Hematopoietic multipotent progenitor cell treated with erythropoietin and hydrocortisone succinate and interleukin-3 and kit ligand, for 15 days (in vitro differentiated cells): ENCODE data around the gene AGFG1.

Experiments used
- DNase-seq: peaks from one replicate; pipeline ENCODE4 v3.0.0-alpha.2; 2015; ENCODE audit warnings: low spot score

AGFG1 gene

GRCh38 chr2:227462462-227462951, 9.4 kb upstream of the AGFG1 start:
- DNase-seq = no peak

GRCh38 chr2:227462972-227463931, 8.7 kb upstream of the AGFG1 start:
- no peak for DNase-seq

- no peak for DNase-seq
Measured at GRCh38 chr2:227464361-227464760, 7.6 kb upstream of the AGFG1 start.

GRCh38 chr2:227464851-227465250, 7.1 kb upstream of the AGFG1 start:
- no peak for DNase-seq

GRCh38 chr2:227466887-227467600, 4.9 kb upstream of the AGFG1 start:
- DNase-seq = no peak

- no peak for DNase-seq
Measured at GRCh38 chr2:227471412-227471811, 544 bp upstream of the AGFG1 start.

GRCh38 chr2:227472265-227473121, 537 bp downstream of the AGFG1 start:
- DNase-seq = peak; percentile 16

GRCh38 chr2:227473122-227473461, 1.1 kb downstream of the AGFG1 start:
- DNase-seq = no peak

- DNase-seq = no peak
Measured at GRCh38 chr2:227473806-227474205, 1.9 kb downstream of the AGFG1 start.

- no peak for DNase-seq
Measured at GRCh38 chr2:227474410-227474809, 2.5 kb downstream of the AGFG1 start.

- no peak for DNase-seq
Measured at GRCh38 chr2:227477291-227477690, 5.3 kb downstream of the AGFG1 start.

GRCh38 chr2:227479865-227480475, 8.0 kb downstream of the AGFG1 start:
- DNase-seq = peak; percentile 37

- DNase-seq = no peak
Measured at GRCh38 chr2:227480528-227480927, 8.6 kb downstream of the AGFG1 start.

- no peak for DNase-seq
Measured at GRCh38 chr2:227482638-227483340, 10.8 kb downstream of the AGFG1 start.

GRCh38 chr2:227485429-227485828, 13.5 kb downstream of the AGFG1 start:
- DNase-seq = no peak

- DNase-seq = no peak
Measured at GRCh38 chr2:227486688-227487087, 14.7 kb downstream of the AGFG1 start.

- no peak for DNase-seq
Measured at GRCh38 chr2:227488045-227488444, 16.1 kb downstream of the AGFG1 start.

- no peak for DNase-seq
Measured at GRCh38 chr2:227491386-227491785, 19.4 kb downstream of the AGFG1 start.

- no peak for DNase-seq
Measured at GRCh38 chr2:227493524-227493923, 21.6 kb downstream of the AGFG1 start.

- DNase-seq = no peak
Measured at GRCh38 chr2:227497158-227497557, 25.2 kb downstream of the AGFG1 start.
